Osteoblast (primary cell): ENCODE results near the gene LMNTD2. TPM values are rescaled to one million over a fixed set of nuclear protein-coding genes. Genes with fewer than 3 reads are reported as not detected.

ENCODE experiments used
- DNase-seq: peaks from one replicate; pipeline ENCODE4 v3.0.0; 2011; ENCODE audit warnings: low spot score, mixed read lengths; ENCODE audit not compliant: insufficient read length; ENCODE audit errors: missing footprints
- H2AFZ ChIP-seq: 2 replicates; pipeline ENCODE4 v1.6.0; 2011; ENCODE audit warnings: mild to moderate bottlenecking, low read length
- H3K27ac ChIP-seq: 2 replicates; pipeline ENCODE4 v1.5.1; 2011; ENCODE audit warnings: mild to moderate bottlenecking, low read depth, low read length, moderate library complexity
- H3K27me3 ChIP-seq: 2 replicates; pipeline ENCODE4 v1.6.0; 2012; ENCODE audit warnings: mild to moderate bottlenecking, control low read depth, inconsistent platforms, low read length, moderate library complexity; ENCODE audit not compliant: insufficient read depth
- H3K36me3 ChIP-seq: 2 replicates; pipeline ENCODE4 v1.5.1; 2011; ENCODE audit warnings: mild to moderate bottlenecking, low read length, control low read depth, moderate library complexity; ENCODE audit not compliant: insufficient read depth
- H3K4me1 ChIP-seq: 2 replicates; pipeline ENCODE4 v1.5.1; 2011; ENCODE audit warnings: mild to moderate bottlenecking, low read length, control low read depth, moderate library complexity; ENCODE audit not compliant: insufficient read depth
- H3K4me2 ChIP-seq: 2 replicates; pipeline ENCODE4 v1.6.0; 2011; ENCODE audit warnings: mild to moderate bottlenecking, low read length; ENCODE audit not compliant: insufficient read depth
- H3K4me3 ChIP-seq: fragments of 200-600 bp; sonication (generic); 3 replicates; pipeline ENCODE4 v1.5.1; 2012; ENCODE audit warnings: mild to moderate bottlenecking, low read length, inconsistent platforms; ENCODE audit not compliant: insufficient read depth
- H3K79me2 ChIP-seq: 2 replicates; pipeline ENCODE4 v1.6.0; 2012; ENCODE audit warnings: mild to moderate bottlenecking, low read length, control low read depth, inconsistent platforms; ENCODE audit not compliant: insufficient read depth
- H3K9me3 ChIP-seq: 2 replicates; pipeline ENCODE4 v1.5.1; 2011; ENCODE audit warnings: low read depth, low read length, control low read depth
- H4K20me1 ChIP-seq: 2 replicates; pipeline ENCODE4 v1.6.0; 2012; ENCODE audit warnings: mild to moderate bottlenecking, low read length, control low read depth; ENCODE audit not compliant: insufficient read depth
- CTCF ChIP-seq: IDR thresholded peaks from 2 replicates; pipeline ENCODE4 v1.5.1; 2011; ENCODE audit warnings: mild to moderate bottlenecking, low read depth, low read length, moderate library complexity; ENCODE audit errors: extremely low read depth
- small RNA-seq: library from RNA; depleted of rRNA; stranded (forward); fragments of <200 nt; gene quantifications from one replicate; pipeline ENCODE3, GENCODE V24; 2012
- total RNA-seq: library from RNA; depleted of rRNA; stranded (reverse); fragments of >200 nt; gene quantifications from 2 replicates; pipeline ENCODE4 v1.2.3, GENCODE V29; 2012

Gene LMNTD2
- total RNA-seq, 1 donor: 0.36 TPM

- no peaks in the 10 kb centered on the region for H3K27me3 ChIP-seq
- H2AFZ ChIP-seq: peak within 1 kb of the TSS; percentile 82
- H3K27ac ChIP-seq: peak within 1 kb of the TSS; percentile 99
- peaks cover 15% of the 10 kb centered on the region for H3K36me3 ChIP-seq
- TF ChIP-seq CTCF: no peak
- DNase-seq: peak; percentile 100
- peak within 1 kb of the TSS; percentile 86 for H3K4me2 ChIP-seq
- peak within 1 kb of the TSS; percentile 95 for H3K4me3 ChIP-seq
- peaks cover 33% of the 10 kb centered on the region for H3K4me1 ChIP-seq
- no peaks in the 10 kb centered on the region for H3K9me3 ChIP-seq
- H3K79me2 ChIP-seq: peaks cover 57% of the 10 kb centered on the region
- H4K20me1 ChIP-seq: peaks cover 10% of the 10 kb centered on the region
Measured at GRCh38 chr11:506995-507726, 53.4 kb downstream of the LMNTD2 start, which contains the start of gene RNH1. Gene RNH1 (minus strand): TSS chr11:507242. CDS start chr11:502162, 5,080 bp downstream.

- TF ChIP-seq CTCF: no peak
- Histone ChIP-seq H3K36me3 (peaks cover 16% of the 10 kb centered on the region), H4K20me1 (peaks cover 14% of the 10 kb centered on the region), H3K27ac (peak overlapping the region; percentile 99), H3K27me3 (no peaks in the 10 kb centered on the region), H3K9me3 (no peaks in the 10 kb centered on the region), H3K4me1 (peaks cover 33% of the 10 kb centered on the region), H3K79me2 (peaks cover 64% of the 10 kb centered on the region), H3K4me2 (peak overlapping the region; percentile 85), H3K4me3 (peak overlapping the region; percentile 95), H2AFZ (peak overlapping the region; percentile 49)
- peak; percentile 100 for DNase-seq
Measured at GRCh38 chr11:506238-506994, 54.1 kb downstream of the LMNTD2 start.

GRCh38 chr11:504994-505344 is 55.6 kb downstream of the LMNTD2 start:
- Histone ChIP-seq H2AFZ (no peak overlapping the region), H3K9me3 (no peaks in the 10 kb centered on the region), H3K27me3 (no peaks in the 10 kb centered on the region), H3K79me2 (peaks cover 76% of the 10 kb centered on the region), H3K36me3 (peaks cover 25% of the 10 kb centered on the region), H3K4me1 (peaks cover 33% of the 10 kb centered on the region), H3K27ac (peak overlapping the region; percentile 99), H4K20me1 (peaks cover 24% of the 10 kb centered on the region), H3K4me2 (peak overlapping the region; percentile 85), H3K4me3 (peak overlapping the region; percentile 95)
- DNase-seq: no peak
- TF ChIP-seq CTCF: no peak

Small RNAs within 50 kb of the gene (small RNA-seq; reads per million reads assigned to genes)
- gene MIR210: 20.1 reads per million, percentile 94 among the genes with 10 or more reads in this experiment

Other genes with a start within 250 kb of the LMNTD2 start
- 48.6 and 64.4 TPM in 2 replicates for gene IFITM1, start 246.7 kb downstream of the LMNTD2 start, total RNA-seq
- 98.4 and 116 TPM in 2 replicates for gene IFITM3, start 239.9 kb downstream of the LMNTD2 start, total RNA-seq
- gene B4GALNT4, start 191.2 kb downstream of the LMNTD2 start, total RNA-seq: 0.88 and 2.2 TPM in 2 replicates
- 0.88 and 2.5 TPM in 2 replicates for gene PKP3, start 166.5 kb downstream of the LMNTD2 start, total RNA-seq
- 10.9 and 14.5 TPM in 2 replicates for gene SIGIRR, start 145.7 kb downstream of the LMNTD2 start, total RNA-seq
- gene ANO9, start 118.7 kb downstream of the LMNTD2 start, total RNA-seq: under 0.01 TPM in 1 of 2 replicates, not detected in the other
- 33.0 and 36.2 TPM in 2 replicates for gene PTDSS2, start 110.5 kb downstream of the LMNTD2 start, total RNA-seq
- gene RNH1, start 53.5 kb downstream of the LMNTD2 start, total RNA-seq: 441 and 506 TPM in 2 replicates
- gene HRAS, start 25.2 kb downstream of the LMNTD2 start, total RNA-seq: 28.6 and 35.7 TPM in 2 replicates
- gene LRRC56, start 23.2 kb downstream of the LMNTD2 start, total RNA-seq: 0.88 and 1.1 TPM in 2 replicates
- 2.4 and 6.2 TPM in 2 replicates for gene RASSF7, start 232 bp upstream of the LMNTD2 start, total RNA-seq
- 23.9 and 27.5 TPM in 2 replicates for gene PHRF1, start 15.7 kb upstream of the LMNTD2 start, total RNA-seq
- gene IRF7, start 55.2 kb upstream of the LMNTD2 start, total RNA-seq: 11.5 and 21.4 TPM in 2 replicates
- gene CDHR5, start 64.2 kb upstream of the LMNTD2 start, total RNA-seq: not detected in 2 replicates
- not detected in 2 replicates for gene SCT, start 66.4 kb upstream of the LMNTD2 start, total RNA-seq
- under 0.01 TPM in 1 of 2 replicates, not detected in the other for gene DRD4, start 76.5 kb upstream of the LMNTD2 start, total RNA-seq
- 38.0 and 44.2 TPM in 2 replicates for gene DEAF1, start 134.5 kb upstream of the LMNTD2 start, total RNA-seq
- gene TMEM80, start 135.1 kb upstream of the LMNTD2 start, total RNA-seq: 17.4 and 21.2 TPM in 2 replicates
- gene EPS8L2, start 145.5 kb upstream of the LMNTD2 start, total RNA-seq: 29.7 and 30.1 TPM in 2 replicates
- gene TALDO1, start 186.7 kb upstream of the LMNTD2 start, total RNA-seq: 204 TPM in 2 replicates
- gene GATD1, start 216.7 kb upstream of the LMNTD2 start, total RNA-seq: 31.5 and 37.3 TPM in 2 replicates
- not detected in 2 replicates for gene CEND1, start 229.4 kb upstream of the LMNTD2 start, total RNA-seq
- 8.0 and 9.0 TPM in 2 replicates for gene SLC25A22, start 237.5 kb upstream of the LMNTD2 start, total RNA-seq
- gene PIDD1, start 244.5 kb upstream of the LMNTD2 start, total RNA-seq: 5.9 and 6.5 TPM in 2 replicates
- gene RPLP2, start 249.2 kb upstream of the LMNTD2 start, total RNA-seq: 227 and 386 TPM in 2 replicates